ENCODE data around the gene CC2D2A. TPM values are rescaled to one million over a fixed set of nuclear protein-coding genes. Genes with fewer than 3 reads are reported as not detected.

CC2D2A gene
- total and polyA plus RNA-seq, 10 of the 15 experiments (the other 5 are each of a cell fraction or from before 2014, with no cell fraction given): 0.04 to 1.1 (median 0.26) TPM

- H3K27ac ChIP-seq (ENCODE audit: control insufficient read depth, insufficient read depth): no peak overlapping the region
- no peaks in the 10 kb centered on the region for H3K4me1 ChIP-seq (ENCODE audit: control insufficient read depth, insufficient read depth, low read length)
- H3K4me3 ChIP-seq: no peak overlapping the region
- CTCF ChIA-PET: no interaction called here
- H3K9me3 ChIP-seq (replicated peaks; ENCODE audit: control insufficient read depth, insufficient read depth, low read length): no peaks in the 10 kb centered on the region
- RAD21 ChIA-PET (ENCODE audit: unreplicated experiment): no interaction called here
- no peak overlapping the region for H3K4me2 ChIP-seq (ENCODE audit: control insufficient read depth, insufficient read depth)
- H3K9ac ChIP-seq (ENCODE audit: control insufficient read depth, insufficient read depth, low read length): no peak overlapping the region
- DNase-seq (ENCODE audit: low read depth, low spot score) (no peak), FAIRE-seq (no peak), ATAC-seq (no peak)
- in situ Hi-C loops (cut with MboI): no loop called here
- POLR2A ChIA-PET: no interaction called here
- WGBS (ENCODE audit: insufficient coverage, insufficient replicate concordance, low lambda C conversion rate, missing lambda C conversion rate): 100% methylated on average over 2 of the region's 2 CpGs
- no peaks in the 10 kb centered on the region for H3K36me3 ChIP-seq (ENCODE audit: control insufficient read depth in 2 of 2, insufficient read depth in 2 of 2, low read length in 1 of 2)
- no peaks in the 10 kb centered on the region for H3K27me3 ChIP-seq (replicated peaks in 1 of 2; ENCODE audit: control insufficient read depth in 2 of 2, insufficient read depth in 2 of 2, low read length in 1 of 2)
- no peak overlapping the region for H2AFZ ChIP-seq (ENCODE audit: control insufficient read depth, low read depth, low read length)
- no TSS peak for BruUV-seq (replicated peaks)
- intact Hi-C loops (cut with micrococcal nuclease; ENCODE audit: unreplicated experiment): no loop called here
- H3K79me2 ChIP-seq (ENCODE audit: control insufficient read depth, insufficient read depth, low read length): no peaks in the 10 kb centered on the region
- no peaks in the 10 kb centered on the region for H4K20me1 ChIP-seq (ENCODE audit: control insufficient read depth, insufficient read depth)
- SMC1A ChIA-PET (ENCODE audit: uncharacterized antibody, unreplicated experiment): no interaction called here
- no peak for TF ChIP-seq TAF1 (IDR thresholded peaks at IDR 0.05; ENCODE audit: borderline replicate concordance, low read depth, low read length)
- TF ChIP-seq ZNF207 (IDR thresholded peaks at IDR 0.05; ENCODE audit: borderline replicate concordance): no peak
- TF ChIP-seq ZZZ3 (IDR thresholded peaks at IDR 0.05; ENCODE audit: control insufficient read depth, insufficient read length, low read depth): no peak
- no peak for TF ChIP-seq WRNIP1 (IDR thresholded peaks at IDR 0.05; ENCODE audit: borderline replicate concordance, low read depth, low read length)
- TF ChIP-seq ZBTB40 (IDR thresholded peaks at IDR 0.05; ENCODE audit: borderline replicate concordance): no peak
- TF ChIP-seq KLF5 (IDR thresholded peaks at IDR 0.05; ENCODE audit: partially characterized antibody): no peak
- no peak for TF ChIP-seq SMARCA5 (IDR thresholded peaks at IDR 0.05)
- no peak for TF ChIP-seq IKZF2 (IDR thresholded peaks at IDR 0.05)
- TF ChIP-seq E2F8 (IDR thresholded peaks at IDR 0.05; ENCODE audit: low read depth, partially characterized antibody): no peak
- TF ChIP-seq ZBTB11 (CRISPR knock-in tag; IDR thresholded peaks at IDR 0.05): no peak
Observed at GRCh38 chr4:15585331-15585730, 115.6 kb downstream of the CC2D2A start.

Data from GM12878 (cell line).